ENCODE measurements around the gene GTSE1. TPM values are rescaled to one million over a fixed set of nuclear protein-coding genes. Genes with fewer than 3 reads are reported as not detected.

Gene GTSE1
- polyA plus RNA-seq, 2 of the 4 experiments (the other 2 are of a cell fraction): 11.5 to 25.7 TPM

- no peak for TF ChIP-seq ZC3H11A (IDR thresholded peaks at IDR 0.05)
Observed at GRCh38 chr22:46379066-46379930, 82.6 kb downstream of the GTSE1 start (continued).

- peaks cover 16% of the 10 kb centered on the region for H3K9me3 ChIP-seq
Observed at GRCh38 chr22:46380069-46380468, 83.4 kb downstream of the GTSE1 start.

More at GRCh38 chr22:46380069-46380468, 83.4 kb downstream of the GTSE1 start:
- no peak for TF ChIP-seq CHD2 (IDR thresholded peaks at IDR 0.05; ENCODE audit: low read length, partially characterized antibody)
- TF ChIP-seq, protein P1, sequence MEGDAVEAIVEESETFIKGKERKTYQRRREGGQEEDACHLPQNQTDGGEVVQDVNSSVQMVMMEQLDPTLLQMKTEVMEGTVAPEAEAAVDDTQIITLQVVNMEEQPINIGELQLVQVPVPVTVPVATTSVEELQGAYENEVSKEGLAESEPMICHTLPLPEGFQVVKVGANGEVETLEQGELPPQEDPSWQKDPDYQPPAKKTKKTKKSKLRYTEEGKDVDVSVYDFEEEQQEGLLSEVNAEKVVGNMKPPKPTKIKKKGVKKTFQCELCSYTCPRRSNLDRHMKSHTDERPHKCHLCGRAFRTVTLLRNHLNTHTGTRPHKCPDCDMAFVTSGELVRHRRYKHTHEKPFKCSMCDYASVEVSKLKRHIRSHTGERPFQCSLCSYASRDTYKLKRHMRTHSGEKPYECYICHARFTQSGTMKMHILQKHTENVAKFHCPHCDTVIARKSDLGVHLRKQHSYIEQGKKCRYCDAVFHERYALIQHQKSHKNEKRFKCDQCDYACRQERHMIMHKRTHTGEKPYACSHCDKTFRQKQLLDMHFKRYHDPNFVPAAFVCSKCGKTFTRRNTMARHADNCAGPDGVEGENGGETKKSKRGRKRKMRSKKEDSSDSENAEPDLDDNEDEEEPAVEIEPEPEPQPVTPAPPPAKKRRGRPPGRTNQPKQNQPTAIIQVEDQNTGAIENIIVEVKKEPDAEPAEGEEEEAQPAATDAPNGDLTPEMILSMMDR (IDR thresholded peaks at IDR 0.05): no peak
- TF ChIP-seq NFE2L2 (conservative IDR thresholded peaks at IDR 0.05; ENCODE audit: low read length): no peak
- no peak for TF ChIP-seq KDM5A (IDR thresholded peaks at IDR 0.05)
- TF ChIP-seq ZC3H11A (IDR thresholded peaks at IDR 0.05): no peak
- no peak for TF ChIP-seq RAD21 (conservative IDR thresholded peaks at IDR 0.05 in 1 of 2, IDR thresholded peaks at IDR 0.05 in 1 of 2)
- TF ChIP-seq, protein P2, sequence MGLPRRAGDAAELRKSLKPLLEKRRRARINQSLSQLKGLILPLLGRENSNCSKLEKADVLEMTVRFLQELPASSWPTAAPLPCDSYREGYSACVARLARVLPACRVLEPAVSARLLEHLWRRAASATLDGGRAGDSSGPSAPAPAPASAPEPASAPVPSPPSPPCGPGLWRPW (IDR thresholded peaks at IDR 0.05): no peak
- no peak for TF ChIP-seq HEYL (CRISPR knock-in tag; IDR thresholded peaks at IDR 0.05)
- no peak for TF ChIP-seq REST (IDR thresholded peaks at IDR 0.05)
- TF ChIP-seq RFX5 (IDR thresholded peaks at IDR 0.05): no peak
- no peak for TF ChIP-seq TP53 (CRISPR knock-in tag; IDR thresholded peaks at IDR 0.05)
- TF ChIP-seq CEBPB (IDR thresholded peaks at IDR 0.05): no peak
- TF ChIP-seq POLR2AphosphoS2 (conservative IDR thresholded peaks at IDR 0.05; ENCODE audit: low read length): no peak
- no peak for TF ChIP-seq ATOH8 (CRISPR knock-in tag; IDR thresholded peaks at IDR 0.05; ENCODE audit: low read depth)
- TF ChIP-seq ZSCAN20 (CRISPR knock-in tag; IDR thresholded peaks at IDR 0.05): no peak
- TF ChIP-seq CBX2 (IDR thresholded peaks at IDR 0.05; ENCODE audit: borderline replicate concordance, low read depth): no peak
- TF ChIP-seq TFCP2L1 (CRISPR knock-in tag; IDR thresholded peaks at IDR 0.05): no peak
- Histone ChIP-seq H3K4me2 (peak overlapping the region; percentile 89), H3K4me3 (no peak overlapping the region), H3K27ac (peak overlapping the region; percentile 91 to 93), H3K4me1 (peaks cover 51% of the 10 kb centered on the region)
- no peak for FAIRE-seq
- ATAC-seq: no peak
- POLR2A ChIA-PET: no interaction called here
- WGBS (ENCODE audit: missing lambda C conversion rate): 86% methylated on average over 17 of the region's 19 CpGs
- CTCF ChIA-PET: interaction anchor here (1.0 to 4.0 kb wide), 4 partner anchors 13 to 162 kb away, joined by 4 to 18 read pairs (median 8); no protein-coding TSS in a partner anchor
- DNase-seq (ENCODE audit: low read depth in 1 of 2, low spot score in 1 of 2): no peak

Other genes starting within 250 kb of the GTSE1 start
- 2.8 and 3.7 TPM in 2 replicates for gene PPARA, start 146.3 kb upstream of the GTSE1 start, polyA plus RNA-seq (2011; rRNA removed)
- 2.4 to 2.7 TPM (median 2.6 TPM) in 3 replicates for gene PPARA, start 146.3 kb upstream of the GTSE1 start, polyA plus RNA-seq (2017; fragmentation: RNase III; extraction: RNeasy Plus Mini Kit Qiagen cat#74134 plus additional on column Dnase treatment)
- 7.9 and 8.9 TPM in 2 replicates for gene CDPF1, start 46.6 kb upstream of the GTSE1 start, polyA plus RNA-seq (2011; rRNA removed)
- 9.3 to 10.2 TPM (median 9.6 TPM) in 3 replicates for gene CDPF1, start 46.6 kb upstream of the GTSE1 start, polyA plus RNA-seq (2017; fragmentation: RNase III; extraction: RNeasy Plus Mini Kit Qiagen cat#74134 plus additional on column Dnase treatment)
- not detected in 2 replicates for gene PKDREJ, start 33.5 kb upstream of the GTSE1 start, polyA plus RNA-seq (2011; rRNA removed)
- not detected in 3 replicates for gene PKDREJ, start 33.5 kb upstream of the GTSE1 start, polyA plus RNA-seq (2017; fragmentation: RNase III; extraction: RNeasy Plus Mini Kit Qiagen cat#74134 plus additional on column Dnase treatment)
- 12.4 and 17.3 TPM in 2 replicates for gene TTC38, start 28.9 kb upstream of the GTSE1 start, polyA plus RNA-seq (2011; rRNA removed)
- 17.6 to 22.1 TPM (median 20.3 TPM) in 3 replicates for gene TTC38, start 28.9 kb upstream of the GTSE1 start, polyA plus RNA-seq (2017; fragmentation: RNase III; extraction: RNeasy Plus Mini Kit Qiagen cat#74134 plus additional on column Dnase treatment)
- gene TRMU, start 38.8 kb downstream of the GTSE1 start, polyA plus RNA-seq (2011; rRNA removed): 30.7 and 33.4 TPM in 2 replicates
- 39.6 to 44.1 TPM (median 41.9 TPM) in 3 replicates for gene TRMU, start 38.8 kb downstream of the GTSE1 start, polyA plus RNA-seq (2017; fragmentation: RNase III; extraction: RNeasy Plus Mini Kit Qiagen cat#74134 plus additional on column Dnase treatment)
- gene CELSR1, start 240.8 kb downstream of the GTSE1 start, polyA plus RNA-seq (2011; rRNA removed): 15.3 and 19.4 TPM in 2 replicates
- gene CELSR1, start 240.8 kb downstream of the GTSE1 start, polyA plus RNA-seq (2017; fragmentation: RNase III; extraction: RNeasy Plus Mini Kit Qiagen cat#74134 plus additional on column Dnase treatment): 26.9 to 31.8 TPM (median 28.4 TPM) in 3 replicates